Calu3 (cell line): ENCODE measurements around the gene MSX2. TPM values are rescaled to one million over a fixed set of nuclear protein-coding genes. Genes with fewer than 3 reads are reported as not detected.

Experiments used
- BruUV-seq: library from RNA; stranded (reverse); fragments of 400-500 nt; replicated peaks from 2 replicates; lab custom pipeline; 2021; lab: Mats Ljungman, UMichigan
- CTCF ChIA-PET: fragments of 300-600 bp; sonication (Branson Sonifier 250); formaldehyde crosslinking; loops from one replicate; lab custom pipeline; 2022; ENCODE audit warnings: antibody characterized with exemption; lab: Charles Lee
- DNase-seq: peaks from one replicate; pipeline ENCODE4 v3.0.0; 2022
- H3K27ac Mint-ChIP-seq: one replicate; pipeline ENCODE4 v1.8.0; 2022; ENCODE audit warnings: mixed read lengths; ENCODE audit not compliant: unreplicated experiment
- H3K27me3 Mint-ChIP-seq: one replicate; pipeline ENCODE4 v1.8.0; 2022; ENCODE audit warnings: mixed read lengths; ENCODE audit not compliant: unreplicated experiment
- H3K36me3 Mint-ChIP-seq: one replicate; pipeline ENCODE4 v1.8.0; 2022; ENCODE audit warnings: mild to moderate bottlenecking, moderate library complexity, mixed read lengths; ENCODE audit not compliant: insufficient read depth, unreplicated experiment
- H3K4me1 Mint-ChIP-seq: one replicate; pipeline ENCODE4 v1.8.0; 2022; ENCODE audit warnings: mild to moderate bottlenecking, low read depth, mixed read lengths; ENCODE audit not compliant: unreplicated experiment
- H3K4me3 Mint-ChIP-seq: one replicate; pipeline ENCODE4 v1.8.0; 2022; ENCODE audit warnings: mild to moderate bottlenecking, low read depth, moderate library complexity, mixed read lengths; ENCODE audit not compliant: unreplicated experiment
- H3K9me3 Mint-ChIP-seq: one replicate; pipeline ENCODE4 v1.8.0; 2022; ENCODE audit warnings: low read depth, mixed read lengths; ENCODE audit not compliant: unreplicated experiment
- CTCF ChIP-seq: fragments of 200-600 bp; IDR thresholded peaks from one replicate; pipeline ENCODE4 v1.8.0; 2022; ENCODE audit warnings: antibody characterized with exemption; ENCODE audit not compliant: unreplicated experiment
- intact Hi-C: fragments of 100-400 bp; cut with micrococcal nuclease; formaldehyde crosslinking; loops from one replicate; pipeline ENCODE4 v1.10.0; 2022; ENCODE audit not compliant: unreplicated experiment
- total RNA-seq: library from RNA; stranded (reverse); gene quantifications from 2 replicates; pipeline ENCODE4 v1.2.3, GENCODE V29; 2022

MSX2 gene
- total RNA-seq, 1 experiment from 2014 or later: 8.4 TPM

- intact Hi-C loops: no loop called here
These were observed 27.0 kb downstream of the MSX2 start for GRCh38 chr5:174751154-174752000.

GRCh38 chr5:174752121-174752520 is 27.7 kb downstream of the MSX2 start:
- CTCF ChIA-PET: interaction anchor here (0.6 kb wide), 1 partner anchor 28 kb away, joined by 9 read pairs; the partner anchor contains the start of gene MSX2
- H3K4me3 Mint-ChIP-seq: peak overlapping the region; percentile 70
- H3K27ac Mint-ChIP-seq: no peak overlapping the region
- intact Hi-C loops: no loop called here
- TF ChIP-seq CTCF: no peak
- no peaks in the 10 kb centered on the region for H3K9me3 Mint-ChIP-seq
- no TSS peak for BruUV-seq
- peaks cover 8% of the 10 kb centered on the region for H3K36me3 Mint-ChIP-seq
- DNase-seq: no peak
- peaks cover 75% of the 10 kb centered on the region for H3K27me3 Mint-ChIP-seq
- H3K4me1 Mint-ChIP-seq: no peaks in the 10 kb centered on the region

More at GRCh38 chr5:174751154-174752000, 27.0 kb downstream of the MSX2 start:
- peak; percentile 36 for DNase-seq
- Mint-ChIP-seq H3K36me3 (peaks cover 8% of the 10 kb centered on the region), H3K27me3 (peaks cover 83% of the 10 kb centered on the region), H3K9me3 (no peaks in the 10 kb centered on the region), H3K27ac (no peak overlapping the region), H3K4me1 (no peaks in the 10 kb centered on the region), H3K4me3 (peak overlapping the region; percentile 70)
- TF ChIP-seq CTCF: no peak
- CTCF ChIA-PET: interaction anchor here (0.6 to 1.1 kb wide), 9 partner anchors 12 to 826 kb away, joined by 3 to 9 read pairs (median 3); partner anchors contain the start of gene MSX2
- BruUV-seq: no TSS peak

GRCh38 chr5:174755106-174755505 is 30.7 kb downstream of the MSX2 start:
- intact Hi-C loops: no loop called here
- CTCF ChIA-PET: no interaction called here
- no peak for TF ChIP-seq CTCF
- no peak overlapping the region for H3K4me3 Mint-ChIP-seq
- no peak overlapping the region for H3K27ac Mint-ChIP-seq
- H3K27me3 Mint-ChIP-seq: peaks cover 57% of the 10 kb centered on the region
- DNase-seq: no peak
- H3K36me3 Mint-ChIP-seq: peaks cover 8% of the 10 kb centered on the region
- no peaks in the 10 kb centered on the region for H3K4me1 Mint-ChIP-seq
- no TSS peak for BruUV-seq
- H3K9me3 Mint-ChIP-seq: no peaks in the 10 kb centered on the region

- CTCF ChIA-PET: interaction anchor here (0.6 to 1.2 kb wide), 2 partner anchors 339 to 692 kb away, joined by 3 to 9 read pairs; no protein-coding TSS in a partner anchor
- no peak for TF ChIP-seq CTCF
- Mint-ChIP-seq H3K9me3 (no peaks in the 10 kb centered on the region), H3K27me3 (peaks cover 23% of the 10 kb centered on the region), H3K4me1 (no peaks in the 10 kb centered on the region), H3K4me3 (no peak overlapping the region), H3K36me3 (no peaks in the 10 kb centered on the region), H3K27ac (no peak overlapping the region)
- no TSS peak for BruUV-seq
- intact Hi-C loops: no loop called here
- DNase-seq: no peak
These were observed 34.7 kb downstream of the MSX2 start for GRCh38 chr5:174759091-174759490.
